ENCODE measurements around the gene MAP2. TPM values are rescaled to one million over a fixed set of nuclear protein-coding genes. Genes with fewer than 3 reads are reported as not detected.

The MAP2 gene
- total and polyA plus RNA-seq, 12 donors = 3.5 to 15.5 (median 5.5) TPM

GRCh38 chr2:209633911-209634310 is 210.1 kb downstream of the MAP2 start:
- no peak overlapping the region for H3K4me3 ChIP-seq
- H3K36me3 ChIP-seq = no peaks in the 10 kb centered on the region
- H3K27ac ChIP-seq = no peak overlapping the region
- H3K4me1 ChIP-seq = no peaks in the 10 kb centered on the region
- 65 to 79% methylated on average over 2 of the region's 2 CpGs for WGBS, 2 donors
- no peak for ATAC-seq
- no peaks in the 10 kb centered on the region for H3K27me3 ChIP-seq
- intact Hi-C loops (cut with DNase I) = no loop called here
- no peak for DNase-seq
- H3K9me3 ChIP-seq = peaks cover 0 to 2% (median 0%) of the 10 kb centered on the region in 11 donors
- no peak for TF ChIP-seq CTCF (IDR thresholded peaks at IDR 0.05)

GRCh38 chr2:209636076-209636475 is 212.2 kb downstream of the MAP2 start:
- no peaks in the 10 kb centered on the region for H3K27me3 ChIP-seq
- no peak overlapping the region for H3K4me3 ChIP-seq
- ATAC-seq (no peak), DNase-seq (no peak)
- H3K9me3 ChIP-seq = peaks cover 0 to 1% (median 0%) of the 10 kb centered on the region in 11 donors
- TF ChIP-seq CTCF (IDR thresholded peaks at IDR 0.05) = no peak
- no peaks in the 10 kb centered on the region for H3K36me3 ChIP-seq
- H3K4me1 ChIP-seq = no peaks in the 10 kb centered on the region
- no peak overlapping the region for H3K27ac ChIP-seq
- intact Hi-C loops (cut with DNase I) = no loop called here

- WGBS, 2 donors = 71 to 72% methylated on average over 3 of the region's 3 CpGs
- intact Hi-C loops (cut with DNase I) = no loop called here
- no peaks in the 10 kb centered on the region for H3K9me3 ChIP-seq
- H3K4me3 ChIP-seq = no peak overlapping the region
- no peaks in the 10 kb centered on the region for H3K36me3 ChIP-seq
- TF ChIP-seq CTCF (IDR thresholded peaks at IDR 0.05) = no peak
- H3K27ac ChIP-seq = no peak overlapping the region
- no peaks in the 10 kb centered on the region for H3K27me3 ChIP-seq
- ATAC-seq (no peak), DNase-seq (no peak)
- H3K4me1 ChIP-seq = no peaks in the 10 kb centered on the region
Observed at GRCh38 chr2:209637293-209637692, 213.4 kb downstream of the MAP2 start.

- Histone ChIP-seq H3K36me3 (no peaks in the 10 kb centered on the region), H3K27ac (no peak overlapping the region), H3K4me3 (no peak overlapping the region), H3K9me3 (no peaks in the 10 kb centered on the region), H3K4me1 (no peaks in the 10 kb centered on the region), H3K27me3 (no peaks in the 10 kb centered on the region)
- intact Hi-C loops (cut with DNase I) = no loop called here
- 91 to 97% methylated on average over 2 of the region's 2 CpGs for WGBS, 2 donors
- ATAC-seq = no peak
- DNase-seq = no peak
- no peak for TF ChIP-seq CTCF (IDR thresholded peaks at IDR 0.05)
Observed at GRCh38 chr2:209638346-209638745, 214.5 kb downstream of the MAP2 start.

GRCh38 chr2:209640358-209640757 is 216.5 kb downstream of the MAP2 start:
- no peak for DNase-seq

More at GRCh38 chr2:209640358-209640757, 216.5 kb downstream of the MAP2 start:
- TF ChIP-seq CTCF (IDR thresholded peaks at IDR 0.05) = no peak
- ATAC-seq = no peak
- Histone ChIP-seq H3K27ac (no peak overlapping the region), H3K27me3 (no peaks in the 10 kb centered on the region), H3K9me3 (no peaks in the 10 kb centered on the region), H3K4me1 (no peaks in the 10 kb centered on the region), H3K36me3 (no peaks in the 10 kb centered on the region), H3K4me3 (no peak overlapping the region)
- intact Hi-C loops (cut with DNase I) = no loop called here
- WGBS, 2 donors = 75 to 83% methylated on average over 2 of the region's 2 CpGs
